GM23338 (cell line): ENCODE measurements around the gene CTNNBIP1. TPM values are rescaled to one million over a fixed set of nuclear protein-coding genes. Genes with fewer than 3 reads are reported as not detected.

Experiments used
- ATAC-seq: fragments of 200-7000 bp; cut with Tn5 transposase; 3 replicates; pipeline ENCODE4 v1.9.1; 2020
- DNase-seq: peaks from one replicate; pipeline ENCODE4 v3.0.0-alpha.2; 2015; ENCODE audit warnings: low spot score
- H2AFZ ChIP-seq: fragments of 200-600 bp; sonication (generic); 2 replicates; pipeline ENCODE4 v1.8.0; 2016; ENCODE audit warnings: antibody characterized with exemption, mild to moderate bottlenecking, moderate library complexity
- H3F3A ChIP-seq: fragments of 200-600 bp; sonication (generic); replicated peaks from 2 replicates; pipeline ENCODE4 v1.8.0; 2017; ENCODE audit warnings: antibody characterized with exemption, mixed run types, low read depth
- H3K27ac ChIP-seq: fragments of 200-600 bp; sonication (generic); 2 replicates; pipeline ENCODE4 v1.6.1; 2016; ENCODE audit warnings: low read depth
- H3K27me3 ChIP-seq: fragments of 200-600 bp; sonication (generic); 2 replicates; pipeline ENCODE4 v1.8.0; 2016; ENCODE audit warnings: mild to moderate bottlenecking, mixed run types, moderate library complexity; ENCODE audit not compliant: insufficient read depth
- H3K36me3 ChIP-seq: fragments of 200-600 bp; sonication (generic); 2 replicates; pipeline ENCODE4 v1.8.0; 2016; ENCODE audit warnings: mild to moderate bottlenecking; ENCODE audit not compliant: insufficient read depth
- H3K4me1 ChIP-seq: fragments of 200-600 bp; sonication (generic); 2 replicates; pipeline ENCODE4 v1.8.0; 2016; ENCODE audit warnings: mild to moderate bottlenecking, moderate library complexity; ENCODE audit not compliant: insufficient read depth
- H3K4me2 ChIP-seq: fragments of 200-600 bp; sonication (generic); 2 replicates; pipeline ENCODE4 v1.7.1; 2017; ENCODE audit warnings: mixed run types
- H3K4me3 ChIP-seq: fragments of 200-600 bp; sonication (generic); 2 replicates; pipeline ENCODE4 v1.6.1; 2016; ENCODE audit warnings: mixed run types
- H3K79me2 ChIP-seq: fragments of 200-600 bp; sonication (generic); replicated peaks from 2 replicates; pipeline ENCODE4 v1.8.0; 2017; ENCODE audit warnings: mild to moderate bottlenecking; ENCODE audit not compliant: insufficient read depth
- H3K9me2 ChIP-seq: fragments of 200-600 bp; sonication (generic); 2 replicates; pipeline ENCODE4 v1.8.0; 2017; ENCODE audit not compliant: insufficient read depth
- H4K20me1 ChIP-seq: fragments of 200-600 bp; sonication (generic); replicated peaks from 2 replicates; pipeline ENCODE4 v1.8.0; 2017; ENCODE audit warnings: mild to moderate bottlenecking; ENCODE audit not compliant: insufficient read depth
- H3K27ac Mint-ChIP-seq: 2 replicates; pipeline ENCODE4 v1.8.0; 2020; ENCODE audit warnings: inconsistent platforms, mild to moderate bottlenecking, moderate library complexity, mixed read lengths
- H3K27me3 Mint-ChIP-seq: 3 replicates; pipeline ENCODE4 v1.8.0; 2022; ENCODE audit warnings: low read depth, mild to moderate bottlenecking, moderate library complexity, mixed read lengths, inconsistent platforms; ENCODE audit not compliant: insufficient read depth, poor library complexity
- H3K36me3 Mint-ChIP-seq: 3 replicates; pipeline ENCODE4 v1.8.0; 2021; ENCODE audit warnings: low read depth, mild to moderate bottlenecking, inconsistent platforms, moderate library complexity, mixed read lengths
- H3K4me1 Mint-ChIP-seq: 3 replicates; pipeline ENCODE4 v1.8.0; 2020; ENCODE audit warnings: mild to moderate bottlenecking, inconsistent platforms, mixed read lengths
- H3K4me3 Mint-ChIP-seq: 3 replicates; pipeline ENCODE4 v1.8.0; 2021; ENCODE audit warnings: moderate library complexity, mild to moderate bottlenecking, inconsistent platforms, mixed read lengths
- H3K9me3 Mint-ChIP-seq: 3 replicates; pipeline ENCODE4 v1.8.0; 2020; ENCODE audit warnings: moderate library complexity, mild to moderate bottlenecking, inconsistent platforms, mixed read lengths
- CREB1 ChIP-seq: fragments of 250-450 bp; sonication (Bioruptor Pico); IDR thresholded peaks from 2 replicates; pipeline ENCODE4 v1.5.0; 2020; ENCODE audit warnings: low read depth, mild to moderate bottlenecking, moderate library complexity
- CTCF ChIP-seq, 2 experiments: fragments of 200-600 bp in 1 of 2; sonication (generic) in 1 of 2; conservative IDR thresholded peaks; 2 replicates each; pipeline versions ENCODE4 v1.5.1 to v1.6.1; 2016 to 2017; ENCODE audit warnings: antibody characterized with exemption in 2 of 2, low read depth in 2 of 2, mild to moderate bottlenecking in 2 of 2, moderate library complexity in 1 of 2
- ETS1 ChIP-seq: IDR thresholded peaks from 2 replicates; pipeline ENCODE4 v1.6.1; 2016; ENCODE audit warnings: antibody characterized with exemption
- EZH2 ChIP-seq: fragments of 200-600 bp; sonication (generic); IDR thresholded peaks from one replicate; pipeline ENCODE4 v1.8.0; 2017; ENCODE audit warnings: antibody characterized with exemption, mild to moderate bottlenecking, low read depth; ENCODE audit not compliant: unreplicated experiment
- EZH2phosphoT487 ChIP-seq: fragments of 200-600 bp; sonication (generic); IDR thresholded peaks from one replicate; pipeline ENCODE4 v1.8.1; 2018; ENCODE audit warnings: antibody characterized with exemption; ENCODE audit not compliant: unreplicated experiment
- JUNB ChIP-seq: IDR thresholded peaks from one replicate; pipeline ENCODE4 v1.6.1; 2016; ENCODE audit warnings: antibody characterized with exemption; ENCODE audit not compliant: unreplicated experiment
- POLR2AphosphoS5 ChIP-seq: IDR thresholded peaks from 2 replicates; pipeline ENCODE4 v1.6.1; 2016; ENCODE audit warnings: antibody characterized with exemption, low read depth
- REST ChIP-seq: IDR thresholded peaks from one replicate; pipeline ENCODE4 v1.6.1; 2018; ENCODE audit warnings: antibody characterized with exemption; ENCODE audit not compliant: unreplicated experiment
- STAT1 ChIP-seq: IDR thresholded peaks from one replicate; pipeline ENCODE4 v1.6.1; 2016; ENCODE audit warnings: antibody characterized with exemption; ENCODE audit not compliant: unreplicated experiment
- ZNF114 ChIP-seq: fragments of 250-450 bp; sonication (Bioruptor Pico); IDR thresholded peaks from 2 replicates; pipeline ENCODE4 v1.5.0; 2020; ENCODE audit warnings: mild to moderate bottlenecking, moderate library complexity
- ZNF331 ChIP-seq: fragments of 250-450 bp; sonication (Bioruptor Pico); IDR thresholded peaks from 2 replicates; pipeline ENCODE4 v1.5.0; 2020; ENCODE audit warnings: low read depth, mild to moderate bottlenecking, moderate library complexity
- ZNF462 ChIP-seq: fragments of 250-450 bp; sonication (Bioruptor Pico); IDR thresholded peaks from 2 replicates; pipeline ENCODE4 v1.5.0; 2020; ENCODE audit warnings: mild to moderate bottlenecking, moderate library complexity
- polyA plus RNA-seq: library from polyadenylated mRNA; unstranded; fragments of >200 nt; fragmentation: Nextera tagmentation; extraction: Ambion mirVana; gene quantifications from 2 replicates; pipeline ENCODE4 v1.2.1, GENCODE V29; 2016
- total RNA-seq: library from RNA; depleted of rRNA; stranded (reverse); fragments of >200 nt; shearing (Covaris generic); gene quantifications from 2 replicates; pipeline ENCODE4 v1.2.3, GENCODE V29; 2014

The CTNNBIP1 gene
- total and polyA plus RNA-seq, 2 experiments from 2014 or later, result 30.3 to 55.1 TPM

GRCh38 chr1:9859281-9860014 lies 50.6 kb downstream of the CTNNBIP1 start:
- no peak for TF ChIP-seq JUNB
- TF ChIP-seq POLR2AphosphoS5, result no peak
- no peak for TF ChIP-seq CREB1 (CRISPR knock-in tag)
- no peak for TF ChIP-seq STAT1
- TF ChIP-seq ZNF462 (CRISPR knock-in tag), result no peak
- TF ChIP-seq ZNF331 (CRISPR knock-in tag), result no peak
- no peak for TF ChIP-seq ZNF114 (CRISPR knock-in tag)
- TF ChIP-seq EZH2, result no peak
- no peak for TF ChIP-seq CTCF (conservative IDR thresholded peaks at IDR 0.05; ENCODE audit: low read depth in 2 of 2)
- TF ChIP-seq REST, result no peak
- TF ChIP-seq ETS1, result no peak
- TF ChIP-seq EZH2phosphoT487, result no peak
- H3K27ac Mint-ChIP-seq, result no peak overlapping the region; the same call in 1 of the 2 replicates

More at GRCh38 chr1:9859281-9860014, 50.6 kb downstream of the CTNNBIP1 start:
- Histone ChIP-seq H4K20me1 (no peaks in the 10 kb centered on the region), H3K36me3 (no peaks in the 10 kb centered on the region), H3K4me2 (no peak overlapping the region), H3K9me2 (no peaks in the 10 kb centered on the region), H3K27ac (peak overlapping the region; percentile 79; the same call in 1 of the 2 replicates), H3K27me3 (no peaks in the 10 kb centered on the region), H3K4me3 (no peak overlapping the region), H3K4me1 (peaks cover 7% of the 10 kb centered on the region; the same call in 1 of the 2 replicates), H2AFZ (no peak overlapping the region), H3F3A (0 out of 2 replicates have a peak, but pooled peaks cover 2% of the 10 kb centered on the region), H3K79me2 (no peaks in the 10 kb centered on the region)
- Mint-ChIP-seq H3K27me3 (peaks cover 4% of the 10 kb centered on the region), H3K36me3 (peaks cover 19% of the 10 kb centered on the region), H3K4me3 (no peak overlapping the region), H3K4me1 (peaks cover 14% of the 10 kb centered on the region), H3K9me3 (no peaks in the 10 kb centered on the region; the same call in 2 of the 3 replicates)
- DNase-seq (peak; percentile 46), ATAC-seq (peak; percentile 83)
